ENCODE results near the gene ABHD17A.

DNA sequence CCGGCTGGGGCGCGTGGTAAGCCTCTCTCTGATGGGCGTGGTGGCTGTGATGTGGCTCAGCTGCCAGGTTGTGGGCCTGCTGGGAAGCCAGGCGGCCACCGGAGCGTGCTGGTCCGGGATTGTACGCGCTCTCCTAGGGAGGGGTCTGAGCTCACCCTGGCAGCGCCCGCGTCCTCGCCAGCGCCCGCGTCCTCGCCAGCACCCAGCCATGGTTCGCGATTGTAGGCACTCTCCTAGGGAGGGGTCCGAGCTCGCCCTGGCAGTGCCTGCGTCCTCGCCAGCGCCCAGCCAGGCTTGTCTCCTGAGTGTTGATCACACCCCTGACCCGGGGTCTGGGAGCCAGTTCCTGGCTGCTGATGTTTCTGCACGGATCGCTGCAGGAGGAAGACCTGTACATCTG, 33.7 kb upstream of the ABHD17A start:
- TF ChIP-seq, protein P1, sequence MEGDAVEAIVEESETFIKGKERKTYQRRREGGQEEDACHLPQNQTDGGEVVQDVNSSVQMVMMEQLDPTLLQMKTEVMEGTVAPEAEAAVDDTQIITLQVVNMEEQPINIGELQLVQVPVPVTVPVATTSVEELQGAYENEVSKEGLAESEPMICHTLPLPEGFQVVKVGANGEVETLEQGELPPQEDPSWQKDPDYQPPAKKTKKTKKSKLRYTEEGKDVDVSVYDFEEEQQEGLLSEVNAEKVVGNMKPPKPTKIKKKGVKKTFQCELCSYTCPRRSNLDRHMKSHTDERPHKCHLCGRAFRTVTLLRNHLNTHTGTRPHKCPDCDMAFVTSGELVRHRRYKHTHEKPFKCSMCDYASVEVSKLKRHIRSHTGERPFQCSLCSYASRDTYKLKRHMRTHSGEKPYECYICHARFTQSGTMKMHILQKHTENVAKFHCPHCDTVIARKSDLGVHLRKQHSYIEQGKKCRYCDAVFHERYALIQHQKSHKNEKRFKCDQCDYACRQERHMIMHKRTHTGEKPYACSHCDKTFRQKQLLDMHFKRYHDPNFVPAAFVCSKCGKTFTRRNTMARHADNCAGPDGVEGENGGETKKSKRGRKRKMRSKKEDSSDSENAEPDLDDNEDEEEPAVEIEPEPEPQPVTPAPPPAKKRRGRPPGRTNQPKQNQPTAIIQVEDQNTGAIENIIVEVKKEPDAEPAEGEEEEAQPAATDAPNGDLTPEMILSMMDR (IDR thresholded peaks at IDR 0.05), result no peak
- TF ChIP-seq POLR2A (IDR thresholded peaks at IDR 0.05), result no peak
